GM19193 (cell line): ENCODE measurements around the gene TMEM239.

Source experiments
- POLR2A ChIP-seq: IDR thresholded peaks from 4 replicates; pipeline ENCODE4 v1.6.1; 2011; ENCODE audit not compliant: insufficient read depth, insufficient read length; ENCODE audit errors: extremely low read depth

The TMEM239 gene

GRCh38 chr20:2809690-2810089 lies 6.5 kb upstream of the TMEM239 start:
- no peak for TF ChIP-seq POLR2A

DNA sequence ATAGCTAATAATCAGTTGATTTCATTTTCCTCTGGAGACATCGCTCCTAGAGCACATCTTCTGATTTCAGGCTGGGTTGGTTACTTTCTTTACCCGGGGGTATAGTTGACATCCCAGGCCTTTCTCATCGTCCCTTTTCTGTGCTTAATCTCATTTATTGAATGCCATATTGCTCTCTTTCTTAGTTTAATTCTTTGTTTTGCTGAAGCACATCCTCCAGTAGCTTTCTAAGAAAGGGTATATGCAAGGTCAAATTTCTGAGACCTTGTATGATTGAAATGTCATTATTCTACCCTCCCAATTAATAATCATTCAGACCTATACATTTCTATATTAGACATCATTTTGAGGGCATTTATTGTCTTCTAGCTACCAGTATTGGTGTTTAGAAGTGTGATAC lies 4.0 kb upstream of the TMEM239 start:
- no peak for TF ChIP-seq POLR2A

DNA sequence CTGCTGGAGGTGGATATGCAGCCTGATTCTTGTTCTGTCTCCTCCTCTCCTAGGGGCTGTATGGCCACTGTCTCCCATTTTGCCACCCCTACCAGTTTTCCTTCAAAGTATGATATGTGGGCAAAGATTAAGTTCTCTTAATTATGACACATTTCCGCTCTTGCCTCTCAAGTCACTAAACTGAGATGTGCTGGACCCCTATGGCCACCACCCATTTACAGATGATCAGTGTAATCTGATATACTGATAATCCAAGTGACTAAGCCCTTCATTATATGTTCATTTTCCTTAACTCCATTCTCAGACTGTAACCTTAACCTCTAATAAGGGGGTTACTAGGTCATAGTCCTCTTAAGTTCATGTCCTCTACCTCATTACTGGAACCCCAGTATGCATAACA lies 2.1 kb upstream of the TMEM239 start:
- no peak for TF ChIP-seq POLR2A

- TF ChIP-seq POLR2A = no peak
Measured at GRCh38 chr20:2814587-2815051, 1.5 kb upstream of the TMEM239 start, which contains the start of gene C20orf141. C20orf141 (plus strand) TSS chr20:2814987; CDS start chr20:2815185, 198 bp downstream.

DNA sequence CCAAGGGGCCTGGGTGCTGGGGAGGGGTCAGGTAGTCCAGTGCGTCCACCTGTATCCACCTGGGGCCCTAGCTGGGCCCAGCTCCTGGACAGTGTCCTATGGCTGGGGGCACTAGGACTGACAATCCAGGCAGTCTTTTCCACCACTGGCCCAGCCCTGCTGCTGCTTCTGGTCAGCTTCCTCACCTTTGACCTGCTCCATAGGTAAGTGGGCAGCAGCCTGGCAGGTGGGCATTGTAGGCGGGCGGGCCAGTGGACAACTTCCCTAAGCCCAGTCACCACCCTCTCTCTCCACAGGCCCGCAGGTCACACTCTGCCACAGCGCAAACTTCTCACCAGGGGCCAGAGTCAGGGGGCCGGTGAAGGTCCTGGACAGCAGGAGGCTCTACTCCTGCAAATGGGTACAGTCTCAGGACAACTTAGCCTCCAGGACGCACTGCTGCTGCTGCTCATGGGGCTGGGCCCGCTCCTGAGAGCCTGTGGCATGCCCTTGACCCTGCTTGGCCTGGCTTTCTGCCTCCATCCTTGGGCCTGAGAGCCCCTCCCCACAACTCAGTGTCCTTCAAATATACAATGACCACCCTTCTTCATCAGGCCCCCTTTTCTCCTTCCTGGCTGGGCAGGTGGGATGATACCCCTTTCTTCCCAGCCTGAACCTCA lies 793 bp upstream of the TMEM239 start:
- TF ChIP-seq POLR2A = no peak

- no peak for TF ChIP-seq POLR2A
Measured at GRCh38 chr20:2816583-2817340, 598 bp downstream of the TMEM239 start.

DNA sequence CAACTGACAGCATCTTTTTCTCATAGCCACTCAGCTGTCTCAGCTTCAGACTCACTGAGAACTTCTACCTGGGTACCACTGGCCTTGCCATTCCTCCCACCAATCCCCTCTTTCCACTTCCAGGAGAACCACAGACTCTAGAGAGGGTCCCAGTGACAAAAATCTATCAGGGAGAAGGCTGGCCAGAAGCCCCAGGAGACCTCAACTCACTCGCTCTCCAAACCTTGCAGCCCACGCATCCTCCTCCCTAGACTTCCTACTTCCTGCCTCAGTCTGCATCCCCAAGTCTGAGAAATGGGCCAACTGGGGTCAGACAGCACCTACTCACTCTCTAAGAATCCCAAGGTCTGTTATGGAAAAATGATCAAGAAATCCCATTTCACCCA lies 1.2 kb downstream of the TMEM239 start:
- TF ChIP-seq POLR2A = no peak

DNA sequence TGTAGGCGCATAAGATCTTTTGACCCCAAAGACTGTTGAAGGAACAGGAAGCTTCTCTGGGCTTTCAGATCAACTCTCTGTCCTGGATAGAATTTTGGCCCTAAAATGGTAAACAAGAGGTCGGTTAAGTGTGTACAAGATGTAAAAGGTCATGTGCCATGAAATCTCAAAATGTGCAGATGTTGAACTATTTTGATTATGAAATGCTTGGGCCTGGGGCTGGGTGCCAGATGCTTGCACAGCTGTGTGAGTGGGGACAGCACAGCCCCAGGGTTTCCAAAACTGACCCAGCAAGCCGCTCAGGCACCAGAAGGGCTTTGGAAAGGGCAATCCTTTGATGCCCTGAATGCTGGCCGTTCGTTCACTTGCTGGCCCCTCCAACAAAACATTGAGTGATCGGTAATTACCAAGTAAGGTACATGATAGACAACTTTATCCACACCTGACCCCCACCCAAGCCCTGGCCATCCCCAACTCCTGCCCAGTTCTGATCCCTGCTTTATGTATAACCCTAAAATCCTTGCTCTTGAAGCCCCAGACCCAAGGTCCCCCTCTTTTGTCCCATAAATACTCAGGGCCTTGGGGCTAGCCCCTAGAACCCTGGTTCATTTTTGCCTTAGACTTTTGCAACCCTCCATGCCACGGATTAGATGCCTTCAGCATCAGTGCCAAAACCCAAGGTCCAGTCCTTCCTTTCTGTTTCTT lies 1.9 kb downstream of the TMEM239 start:
- no peak for TF ChIP-seq POLR2A

- TF ChIP-seq POLR2A = no peak
Measured at GRCh38 chr20:2820084-2820895, 4.1 kb downstream of the TMEM239 start.

- TF ChIP-seq POLR2A = no peak
Measured at GRCh38 chr20:2820896-2821869, 5.0 kb downstream of the TMEM239 start.

GRCh38 chr20:2822073-2822472 lies 5.9 kb downstream of the TMEM239 start:
- TF ChIP-seq POLR2A = no peak

DNA sequence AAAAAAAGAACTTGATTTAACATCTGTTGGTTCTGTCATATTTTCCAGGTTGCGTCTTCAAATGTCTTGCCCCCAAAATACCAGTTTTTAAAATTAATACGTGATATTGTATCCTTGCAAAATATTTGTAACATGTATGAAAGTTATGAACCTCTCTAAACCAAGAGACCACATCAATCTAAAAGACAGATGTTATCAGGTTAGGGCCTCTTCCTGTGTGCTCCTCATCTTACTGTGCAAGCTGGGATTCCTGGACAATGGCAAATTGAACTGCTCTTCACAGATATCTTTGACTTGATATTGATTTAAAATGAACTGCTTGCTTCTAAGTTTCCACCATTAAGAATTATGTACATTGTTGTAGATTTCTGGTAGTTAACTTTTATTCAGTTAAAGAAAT lies 9.6 kb downstream of the TMEM239 start:
- no peak for TF ChIP-seq POLR2A

DNA sequence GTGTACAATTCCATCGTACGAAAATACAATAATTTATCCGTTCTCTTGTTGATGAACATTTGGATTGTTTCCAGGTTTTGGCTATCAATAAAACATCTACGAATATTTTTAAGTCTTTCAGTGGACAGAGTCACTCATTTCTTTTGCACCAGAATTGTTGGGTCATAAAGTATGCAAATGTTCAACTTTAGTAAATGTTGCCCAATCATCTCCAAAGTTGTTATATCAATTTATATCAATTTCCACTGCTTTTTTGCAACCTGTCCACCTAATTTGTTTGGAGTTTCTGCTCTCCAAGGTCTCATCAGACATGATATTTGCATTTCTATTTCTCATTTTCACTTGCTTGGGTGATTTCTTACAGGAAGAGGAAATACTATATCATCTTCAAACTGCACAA lies 10.5 kb downstream of the TMEM239 start:
- no peak for TF ChIP-seq POLR2A

GRCh38 chr20:2829376-2829775 lies 13.2 kb downstream of the TMEM239 start:
- TF ChIP-seq POLR2A = no peak
